ENCODE measurements around the gene AFF3. TPM values are rescaled to one million over a fixed set of nuclear protein-coding genes. Genes with fewer than 3 reads are reported as not detected.

Gene AFF3
- total RNA-seq, 1 donor from 2014 or later: 20.9 TPM

DNA sequence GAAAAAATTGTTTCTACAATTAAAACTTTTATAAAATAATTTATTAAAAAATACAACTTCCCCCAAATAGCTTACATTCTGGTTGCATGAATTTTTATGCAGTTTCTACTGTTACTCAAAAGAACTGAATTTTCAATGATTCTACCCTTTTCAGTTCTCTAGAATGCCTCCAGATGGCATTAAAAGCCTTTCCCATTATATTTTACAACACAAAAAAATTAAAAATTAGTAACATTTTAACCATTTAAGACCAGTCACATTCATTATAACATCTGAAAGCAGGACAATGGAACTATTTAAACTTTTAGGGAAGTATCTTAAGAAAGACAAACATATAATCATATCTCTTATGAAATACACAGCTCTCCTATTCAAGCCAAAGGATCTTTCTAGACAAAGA lies 416.6 kb downstream of the AFF3 start:
- Mint-ChIP-seq H3K4me1 (no peaks in the 10 kb centered on the region), H3K4me3 (no peak overlapping the region), H3K36me3 (ENCODE audit: low read depth) (peaks cover 14% of the 10 kb centered on the region), H3K9me3 (peaks cover 7% of the 10 kb centered on the region), H3K27me3 (ENCODE audit: low read depth) (no peaks in the 10 kb centered on the region), H3K27ac (ENCODE audit: unreplicated experiment) (no peak overlapping the region)
- TF ChIP-seq, protein P1, sequence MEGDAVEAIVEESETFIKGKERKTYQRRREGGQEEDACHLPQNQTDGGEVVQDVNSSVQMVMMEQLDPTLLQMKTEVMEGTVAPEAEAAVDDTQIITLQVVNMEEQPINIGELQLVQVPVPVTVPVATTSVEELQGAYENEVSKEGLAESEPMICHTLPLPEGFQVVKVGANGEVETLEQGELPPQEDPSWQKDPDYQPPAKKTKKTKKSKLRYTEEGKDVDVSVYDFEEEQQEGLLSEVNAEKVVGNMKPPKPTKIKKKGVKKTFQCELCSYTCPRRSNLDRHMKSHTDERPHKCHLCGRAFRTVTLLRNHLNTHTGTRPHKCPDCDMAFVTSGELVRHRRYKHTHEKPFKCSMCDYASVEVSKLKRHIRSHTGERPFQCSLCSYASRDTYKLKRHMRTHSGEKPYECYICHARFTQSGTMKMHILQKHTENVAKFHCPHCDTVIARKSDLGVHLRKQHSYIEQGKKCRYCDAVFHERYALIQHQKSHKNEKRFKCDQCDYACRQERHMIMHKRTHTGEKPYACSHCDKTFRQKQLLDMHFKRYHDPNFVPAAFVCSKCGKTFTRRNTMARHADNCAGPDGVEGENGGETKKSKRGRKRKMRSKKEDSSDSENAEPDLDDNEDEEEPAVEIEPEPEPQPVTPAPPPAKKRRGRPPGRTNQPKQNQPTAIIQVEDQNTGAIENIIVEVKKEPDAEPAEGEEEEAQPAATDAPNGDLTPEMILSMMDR (conservative IDR thresholded peaks at IDR 0.05): peak; percentile 62
- no peak for DNase-seq (ENCODE audit: low read depth, low spot score)

DNA sequence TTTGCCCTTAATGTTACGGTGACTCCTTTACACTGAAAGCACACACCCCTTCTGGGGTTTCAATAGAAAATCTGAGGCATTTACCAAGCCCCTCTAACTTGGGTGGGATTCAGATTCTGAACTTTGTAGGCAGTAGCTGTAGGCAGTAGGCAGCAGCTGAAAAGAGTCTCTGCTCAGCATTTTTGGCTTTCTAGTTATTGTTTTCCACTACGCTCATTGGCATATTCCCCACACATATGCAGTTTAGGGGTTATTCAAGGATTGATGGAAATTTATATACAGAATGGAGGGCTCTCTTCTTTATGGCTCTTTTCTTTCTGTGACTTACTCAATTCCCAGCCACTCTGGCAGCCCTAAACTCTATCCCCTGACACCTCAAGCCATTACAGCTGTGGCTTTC lies 419.9 kb downstream of the AFF3 start:
- TF ChIP-seq, protein P1 (conservative IDR thresholded peaks at IDR 0.05): no peak
- no peaks in the 10 kb centered on the region for H3K27me3 Mint-ChIP-seq (ENCODE audit: low read depth)
- DNase-seq (ENCODE audit: low read depth, low spot score): no peak
- no peak overlapping the region for H3K27ac Mint-ChIP-seq (ENCODE audit: unreplicated experiment)
- peaks cover 7% of the 10 kb centered on the region for H3K9me3 Mint-ChIP-seq
- no peak overlapping the region for H3K4me3 Mint-ChIP-seq
- H3K4me1 Mint-ChIP-seq: no peaks in the 10 kb centered on the region
- peaks cover 14% of the 10 kb centered on the region for H3K36me3 Mint-ChIP-seq (ENCODE audit: low read depth)

DNA sequence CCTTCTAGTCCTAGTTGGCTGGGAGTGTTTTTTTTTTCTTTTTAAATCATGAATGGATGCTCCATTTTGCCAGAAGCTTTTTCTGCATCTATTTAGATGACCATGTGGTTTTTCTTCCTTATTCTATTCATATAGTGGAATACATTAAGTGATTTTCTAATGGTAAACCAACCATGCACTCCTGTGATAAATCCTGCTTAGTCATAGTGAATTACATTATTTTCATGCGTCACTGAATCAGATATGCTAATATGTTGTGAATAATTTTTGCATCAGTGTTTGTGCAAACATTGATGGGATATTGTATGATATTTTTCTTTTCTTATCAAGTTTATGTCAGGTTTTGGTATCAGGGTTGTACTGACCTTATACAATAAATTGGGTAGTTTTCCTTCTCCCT lies 423.3 kb downstream of the AFF3 start:
- no peaks in the 10 kb centered on the region for H3K4me1 Mint-ChIP-seq
- H3K4me3 Mint-ChIP-seq: no peak overlapping the region
- DNase-seq (ENCODE audit: low read depth, low spot score): no peak
- H3K9me3 Mint-ChIP-seq: peaks cover 7% of the 10 kb centered on the region
- TF ChIP-seq, protein P1 (conservative IDR thresholded peaks at IDR 0.05): no peak
- H3K36me3 Mint-ChIP-seq (ENCODE audit: low read depth): peaks cover 14% of the 10 kb centered on the region
- H3K27me3 Mint-ChIP-seq (ENCODE audit: low read depth): no peaks in the 10 kb centered on the region
- H3K27ac Mint-ChIP-seq (ENCODE audit: unreplicated experiment): no peak overlapping the region

DNA sequence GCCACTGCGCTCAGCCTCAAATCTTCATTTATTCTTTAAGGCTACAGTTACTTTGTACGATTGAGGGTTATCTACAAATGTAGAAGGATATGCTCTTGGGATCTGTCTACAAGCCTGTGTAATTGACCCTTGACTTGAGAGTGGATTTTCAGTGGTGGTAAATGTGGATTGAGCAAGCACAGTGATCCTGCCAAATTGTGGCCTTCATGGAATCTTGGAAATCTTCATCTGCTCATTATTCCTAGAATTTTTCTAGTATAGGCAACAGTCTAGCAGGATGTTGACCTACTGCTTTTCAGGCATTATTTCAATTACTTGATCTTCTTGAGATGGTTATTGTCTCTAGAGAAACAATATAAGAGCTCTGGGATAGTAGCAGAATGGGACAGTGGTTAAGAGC lies 426.4 kb downstream of the AFF3 start:
- peaks cover 3% of the 10 kb centered on the region for H3K9me3 Mint-ChIP-seq
- H3K36me3 Mint-ChIP-seq (ENCODE audit: low read depth): peaks cover 2% of the 10 kb centered on the region
- H3K27me3 Mint-ChIP-seq (ENCODE audit: low read depth): no peaks in the 10 kb centered on the region
- H3K4me1 Mint-ChIP-seq: no peaks in the 10 kb centered on the region
- H3K4me3 Mint-ChIP-seq: no peak overlapping the region
- no peak overlapping the region for H3K27ac Mint-ChIP-seq (ENCODE audit: unreplicated experiment)
- no peak for DNase-seq (ENCODE audit: low read depth, low spot score)
- TF ChIP-seq, protein P1 (conservative IDR thresholded peaks at IDR 0.05): no peak

DNA sequence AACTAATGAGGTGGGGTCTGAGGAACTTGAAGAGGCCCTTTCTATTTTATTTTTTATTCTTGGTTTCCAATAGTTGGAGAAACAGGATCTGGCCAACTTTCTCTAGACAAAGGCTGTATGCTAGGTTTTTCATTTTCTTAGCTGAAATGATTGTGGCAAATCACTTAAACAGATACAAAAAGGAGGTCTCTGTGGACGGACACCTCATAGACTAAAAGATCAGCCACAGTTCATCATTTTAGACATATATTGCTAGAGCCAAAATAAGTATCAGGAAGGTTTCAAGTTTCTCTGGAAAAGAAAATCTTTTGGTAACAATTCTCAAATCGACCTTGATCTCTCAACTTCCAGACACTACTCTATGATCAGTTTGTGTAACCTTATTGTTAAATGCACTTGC lies 428.0 kb downstream of the AFF3 start:
- no peak for DNase-seq (ENCODE audit: low read depth, low spot score)
- peaks cover 6% of the 10 kb centered on the region for H3K4me1 Mint-ChIP-seq
- H3K9me3 Mint-ChIP-seq: peaks cover 3% of the 10 kb centered on the region
- TF ChIP-seq, protein P1 (conservative IDR thresholded peaks at IDR 0.05): no peak
- no peaks in the 10 kb centered on the region for H3K27me3 Mint-ChIP-seq (ENCODE audit: low read depth)
- peaks cover 2% of the 10 kb centered on the region for H3K36me3 Mint-ChIP-seq (ENCODE audit: low read depth)
- H3K27ac Mint-ChIP-seq (ENCODE audit: unreplicated experiment): no peak overlapping the region
- H3K4me3 Mint-ChIP-seq: no peak overlapping the region

DNA sequence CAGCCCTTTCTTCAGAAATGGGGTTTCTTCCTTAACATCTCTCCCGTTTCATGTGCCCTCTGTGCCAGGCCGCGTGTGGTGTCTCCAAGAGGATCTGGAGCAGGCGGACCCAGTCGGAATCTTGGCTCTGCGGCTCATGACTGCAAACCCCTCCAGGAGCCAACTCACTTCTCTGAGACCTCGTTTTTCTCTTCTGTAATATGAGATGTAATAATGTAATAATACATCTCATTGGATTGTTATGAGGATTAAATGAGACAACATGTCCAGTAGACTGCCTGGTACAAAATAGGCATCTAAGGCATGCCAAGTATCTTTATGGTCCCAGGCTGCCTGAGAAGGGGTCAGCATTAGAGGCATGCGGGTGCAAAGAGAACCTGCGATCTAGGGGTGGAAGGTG lies 431.2 kb downstream of the AFF3 start:
- no peak for DNase-seq (ENCODE audit: low read depth, low spot score)
- Mint-ChIP-seq H3K4me3 (no peak overlapping the region), H3K36me3 (ENCODE audit: low read depth) (peaks cover 2% of the 10 kb centered on the region), H3K4me1 (peaks cover 34% of the 10 kb centered on the region), H3K27me3 (ENCODE audit: low read depth) (no peaks in the 10 kb centered on the region), H3K9me3 (peaks cover 3% of the 10 kb centered on the region), H3K27ac (ENCODE audit: unreplicated experiment) (no peak overlapping the region)
- TF ChIP-seq, protein P1 (conservative IDR thresholded peaks at IDR 0.05): no peak
